Measurements from ENCODE around the gene DYNC1LI1. TPM values are rescaled to one million over a fixed set of nuclear protein-coding genes. Genes with fewer than 3 reads are reported as not detected.

DYNC1LI1 gene
- polyA plus RNA-seq, 1 donor from 2014 or later, result 94.5 TPM

DNA sequence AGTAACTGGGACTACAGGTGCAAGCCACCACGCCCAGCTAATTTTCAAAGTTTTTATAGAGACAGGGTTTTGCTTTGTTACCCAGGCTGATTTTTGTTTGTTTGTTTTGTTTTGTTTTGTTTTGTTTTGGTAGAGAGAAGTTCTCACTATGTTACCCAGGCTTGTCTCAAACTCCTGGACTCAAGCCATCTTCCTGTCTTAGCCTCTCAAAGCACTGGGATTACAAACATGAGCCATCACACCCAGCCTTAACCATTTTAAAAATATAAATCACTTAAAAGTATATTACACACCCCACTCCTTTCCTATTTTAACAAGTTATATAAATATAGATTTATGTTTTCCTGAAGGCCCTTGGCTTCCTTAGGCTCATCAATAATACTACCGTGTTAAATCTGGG, 6.5 kb upstream of the DYNC1LI1 start:
- Histone ChIP-seq H3K36me3 (ENCODE audit: insufficient read depth, low read length) (no peaks in the 10 kb centered on the region), H3K9me3 (ENCODE audit: low read length) (no peaks in the 10 kb centered on the region), H3K27ac (ENCODE audit: low read length) (no peak overlapping the region), H3K27me3 (ENCODE audit: insufficient read depth, low read depth, low read length) (no peaks in the 10 kb centered on the region), H3K4me2 (ENCODE audit: low read length) (no peak overlapping the region), H3F3A (ENCODE audit: insufficient read depth, low read length, poor library complexity, severe bottlenecking) (no peaks in the 10 kb centered on the region), H3K9ac (ENCODE audit: low read length) (no peak overlapping the region), H4K20me1 (ENCODE audit: insufficient read depth) (no peaks in the 10 kb centered on the region), H3K9me2 (ENCODE audit: insufficient read depth, low read length) (no peaks in the 10 kb centered on the region), H3K4me3 (ENCODE audit: low read length) (no peak overlapping the region), H3K79me2 (replicated peaks; ENCODE audit: insufficient read depth, low read length) (no peaks in the 10 kb centered on the region), H2AFZ (ENCODE audit: low read depth, low read length) (no peak overlapping the region)
- TF ChIP-seq SMC3 (conservative IDR thresholded peaks at IDR 0.05; ENCODE audit: poor library complexity) (no peak), MXI1 (conservative IDR thresholded peaks at IDR 0.05; ENCODE audit: poor library complexity, severe bottlenecking) (no peak), TAF1 (IDR thresholded peaks at IDR 0.05; ENCODE audit: low read depth) (no peak), EP300 (conservative IDR thresholded peaks at IDR 0.05; ENCODE audit: poor library complexity, severe bottlenecking) (no peak), RAD21 (conservative IDR thresholded peaks at IDR 0.05) (no peak), EZH2 (IDR thresholded peaks at IDR 0.05; ENCODE audit: borderline replicate concordance, insufficient read depth, low read length, poor library complexity, severe bottlenecking) (no peak), REST (IDR thresholded peaks at IDR 0.05; ENCODE audit: borderline replicate concordance) (no peak), POLR2AphosphoS5 (IDR thresholded peaks at IDR 0.05) (no peak)
- TF ChIP-seq, protein P1, sequence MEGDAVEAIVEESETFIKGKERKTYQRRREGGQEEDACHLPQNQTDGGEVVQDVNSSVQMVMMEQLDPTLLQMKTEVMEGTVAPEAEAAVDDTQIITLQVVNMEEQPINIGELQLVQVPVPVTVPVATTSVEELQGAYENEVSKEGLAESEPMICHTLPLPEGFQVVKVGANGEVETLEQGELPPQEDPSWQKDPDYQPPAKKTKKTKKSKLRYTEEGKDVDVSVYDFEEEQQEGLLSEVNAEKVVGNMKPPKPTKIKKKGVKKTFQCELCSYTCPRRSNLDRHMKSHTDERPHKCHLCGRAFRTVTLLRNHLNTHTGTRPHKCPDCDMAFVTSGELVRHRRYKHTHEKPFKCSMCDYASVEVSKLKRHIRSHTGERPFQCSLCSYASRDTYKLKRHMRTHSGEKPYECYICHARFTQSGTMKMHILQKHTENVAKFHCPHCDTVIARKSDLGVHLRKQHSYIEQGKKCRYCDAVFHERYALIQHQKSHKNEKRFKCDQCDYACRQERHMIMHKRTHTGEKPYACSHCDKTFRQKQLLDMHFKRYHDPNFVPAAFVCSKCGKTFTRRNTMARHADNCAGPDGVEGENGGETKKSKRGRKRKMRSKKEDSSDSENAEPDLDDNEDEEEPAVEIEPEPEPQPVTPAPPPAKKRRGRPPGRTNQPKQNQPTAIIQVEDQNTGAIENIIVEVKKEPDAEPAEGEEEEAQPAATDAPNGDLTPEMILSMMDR (IDR thresholded peaks at IDR 0.05; ENCODE audit: poor library complexity, severe bottlenecking), result no peak

- Histone ChIP-seq H3K9ac (ENCODE audit: low read length) (no peak overlapping the region), H4K20me1 (ENCODE audit: insufficient read depth) (no peaks in the 10 kb centered on the region), H2AFZ (ENCODE audit: low read depth, low read length) (no peak overlapping the region), H3K27ac (ENCODE audit: low read length) (no peak overlapping the region), H3K4me2 (ENCODE audit: low read length) (no peak overlapping the region), H3F3A (ENCODE audit: insufficient read depth, low read length, poor library complexity, severe bottlenecking) (no peaks in the 10 kb centered on the region), H3K27me3 (ENCODE audit: insufficient read depth, low read depth, low read length) (no peaks in the 10 kb centered on the region), H3K9me2 (ENCODE audit: insufficient read depth, low read length) (no peaks in the 10 kb centered on the region), H3K79me2 (replicated peaks; ENCODE audit: insufficient read depth, low read length) (no peaks in the 10 kb centered on the region), H3K36me3 (ENCODE audit: insufficient read depth, low read length) (no peaks in the 10 kb centered on the region), H3K9me3 (ENCODE audit: low read length) (no peaks in the 10 kb centered on the region), H3K4me3 (ENCODE audit: low read length) (no peak overlapping the region)
- TF ChIP-seq MXI1 (conservative IDR thresholded peaks at IDR 0.05; ENCODE audit: poor library complexity, severe bottlenecking) (no peak), RAD21 (conservative IDR thresholded peaks at IDR 0.05) (no peak), REST (IDR thresholded peaks at IDR 0.05; ENCODE audit: borderline replicate concordance) (no peak), EP300 (conservative IDR thresholded peaks at IDR 0.05; ENCODE audit: poor library complexity, severe bottlenecking) (no peak), POLR2AphosphoS5 (IDR thresholded peaks at IDR 0.05) (no peak), SMC3 (conservative IDR thresholded peaks at IDR 0.05; ENCODE audit: poor library complexity) (no peak), EZH2 (IDR thresholded peaks at IDR 0.05; ENCODE audit: borderline replicate concordance, insufficient read depth, low read length, poor library complexity, severe bottlenecking) (no peak), TAF1 (IDR thresholded peaks at IDR 0.05; ENCODE audit: low read depth) (no peak)
- TF ChIP-seq, protein P1 (IDR thresholded peaks at IDR 0.05; ENCODE audit: poor library complexity, severe bottlenecking), result no peak
These were observed 4.9 kb upstream of the DYNC1LI1 start for GRCh38 chr3:32575451-32576113.

Data from neural cell (in vitro differentiated cells).